ENCODE measurements around the gene TMPRSS13. TPM values are rescaled to one million over a fixed set of nuclear protein-coding genes. Genes with fewer than 3 reads are reported as not detected.
A peak's percentile ranks its signal among the peaks of the same experiment; 100 is the strongest.

Gene TMPRSS13
- total and polyA plus RNA-seq, 9 of the 15 experiments (the other 6 are each of a cell fraction or from before 2014, with no cell fraction given), result 0.11 to 0.29 (median 0.15) TPM

DNA sequence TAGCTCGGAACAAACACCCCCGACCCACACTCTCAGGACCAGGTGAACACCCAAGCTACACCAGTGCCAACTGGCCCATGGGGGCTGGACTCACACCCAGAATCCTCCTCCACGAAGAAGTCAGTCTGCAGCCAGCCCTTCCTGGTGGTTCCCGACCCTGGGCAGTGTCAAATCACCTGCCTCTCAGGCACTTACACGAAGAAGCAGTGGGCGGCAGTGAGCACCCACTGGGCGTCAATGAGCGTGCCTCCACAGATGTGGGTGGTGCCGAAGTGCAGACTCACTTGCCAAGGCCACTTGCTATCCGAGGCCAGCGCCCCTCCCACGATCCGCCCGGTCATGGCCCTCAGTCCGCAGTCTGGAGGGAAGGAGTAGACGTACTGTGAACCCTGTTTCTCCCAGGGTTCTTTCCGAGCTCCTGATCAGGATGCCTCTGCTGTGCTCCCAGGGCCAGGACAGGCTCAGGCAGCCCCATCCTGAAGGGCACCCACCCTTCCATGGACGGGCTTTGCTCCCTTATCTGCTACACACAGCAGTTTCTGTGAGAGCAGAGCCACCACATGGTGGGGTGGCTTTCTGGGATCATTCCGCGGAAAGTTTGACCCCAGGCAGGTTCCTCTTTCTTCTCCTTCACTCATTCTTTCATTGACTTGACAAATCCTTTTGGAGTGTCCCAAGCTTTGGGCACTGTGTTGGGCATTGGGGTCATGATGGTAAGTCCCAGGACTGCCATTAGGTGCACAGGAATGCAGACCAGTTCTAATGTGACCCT, 19.4 kb downstream of the TMPRSS13 start (continued):
- TF ChIP-seq ZNF785 (CRISPR knock-in tag; IDR thresholded peaks at IDR 0.05) (no peak), ETV5 (CRISPR knock-in tag; IDR thresholded peaks at IDR 0.05; ENCODE audit: low read depth) (no peak; the same call in 1 of the 2 replicates), RBFOX2 (IDR thresholded peaks at IDR 0.05; ENCODE audit: low read depth, low read length) (peak; percentile 42), CBFA2T3 (IDR thresholded peaks at IDR 0.05) (peak; percentile 85), MTA2 (IDR thresholded peaks at IDR 0.05; ENCODE audit: low read depth) (peak; percentile 79), CREM (IDR thresholded peaks at IDR 0.05; ENCODE audit: low read depth) (peak; percentile 37; the same call in 1 of the 2 replicates), HDAC8 (tag; IDR thresholded peaks at IDR 0.05) (no peak), CBFA2T2 (conservative IDR thresholded peaks at IDR 0.05) (peak; percentile 66), ZNF23 (CRISPR knock-in tag; IDR thresholded peaks at IDR 0.05) (no peak), CBX3 (IDR thresholded peaks at IDR 0.05; ENCODE audit: borderline replicate concordance in 1 of 2, low read length in 2 of 2) (0 out of 3 replicates have a peak, but pooled peaks of 1 of the 2 experiments have one; percentile 70), TBP (optimal IDR thresholded peaks at IDR 0.05; ENCODE audit: low read depth, low read length) (peak; percentile 17), HDAC1 (IDR thresholded peaks at IDR 0.05) (peak in 1 of 2 experiments; percentile 39; a peak in 2 of 4 replicates), MXI1 (IDR thresholded peaks at IDR 0.05; ENCODE audit: low read depth, low read length) (0 out of 2 replicates have a peak, but pooled peaks have one; percentile 37), RHOXF2B (CRISPR knock-in tag; conservative IDR thresholded peaks at IDR 0.05) (0 out of 2 replicates have a peak, but pooled peaks have one; percentile 44), EGR1 (conservative IDR thresholded peaks at IDR 0.05) (peak; percentile 85), EP300 (IDR thresholded peaks at IDR 0.05; ENCODE audit: low read length) (peak; percentile 70)
- TF ChIP-seq, protein P1, sequence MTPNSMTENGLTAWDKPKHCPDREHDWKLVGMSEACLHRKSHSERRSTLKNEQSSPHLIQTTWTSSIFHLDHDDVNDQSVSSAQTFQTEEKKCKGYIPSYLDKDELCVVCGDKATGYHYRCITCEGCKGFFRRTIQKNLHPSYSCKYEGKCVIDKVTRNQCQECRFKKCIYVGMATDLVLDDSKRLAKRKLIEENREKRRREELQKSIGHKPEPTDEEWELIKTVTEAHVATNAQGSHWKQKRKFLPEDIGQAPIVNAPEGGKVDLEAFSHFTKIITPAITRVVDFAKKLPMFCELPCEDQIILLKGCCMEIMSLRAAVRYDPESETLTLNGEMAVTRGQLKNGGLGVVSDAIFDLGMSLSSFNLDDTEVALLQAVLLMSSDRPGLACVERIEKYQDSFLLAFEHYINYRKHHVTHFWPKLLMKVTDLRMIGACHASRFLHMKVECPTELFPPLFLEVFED (CRISPR knock-in tag; conservative IDR thresholded peaks at IDR 0.05), result no peak
- TF ChIP-seq, protein P2, sequence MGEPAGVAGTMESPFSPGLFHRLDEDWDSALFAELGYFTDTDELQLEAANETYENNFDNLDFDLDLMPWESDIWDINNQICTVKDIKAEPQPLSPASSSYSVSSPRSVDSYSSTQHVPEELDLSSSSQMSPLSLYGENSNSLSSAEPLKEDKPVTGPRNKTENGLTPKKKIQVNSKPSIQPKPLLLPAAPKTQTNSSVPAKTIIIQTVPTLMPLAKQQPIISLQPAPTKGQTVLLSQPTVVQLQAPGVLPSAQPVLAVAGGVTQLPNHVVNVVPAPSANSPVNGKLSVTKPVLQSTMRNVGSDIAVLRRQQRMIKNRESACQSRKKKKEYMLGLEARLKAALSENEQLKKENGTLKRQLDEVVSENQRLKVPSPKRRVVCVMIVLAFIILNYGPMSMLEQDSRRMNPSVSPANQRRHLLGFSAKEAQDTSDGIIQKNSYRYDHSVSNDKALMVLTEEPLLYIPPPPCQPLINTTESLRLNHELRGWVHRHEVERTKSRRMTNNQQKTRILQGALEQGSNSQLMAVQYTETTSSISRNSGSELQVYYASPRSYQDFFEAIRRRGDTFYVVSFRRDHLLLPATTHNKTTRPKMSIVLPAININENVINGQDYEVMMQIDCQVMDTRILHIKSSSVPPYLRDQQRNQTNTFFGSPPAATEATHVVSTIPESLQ (CRISPR knock-in tag; IDR thresholded peaks at IDR 0.05), result 0 out of 2 replicates have a peak, but pooled peaks have one; percentile 39
- TF ChIP-seq, protein P3, sequence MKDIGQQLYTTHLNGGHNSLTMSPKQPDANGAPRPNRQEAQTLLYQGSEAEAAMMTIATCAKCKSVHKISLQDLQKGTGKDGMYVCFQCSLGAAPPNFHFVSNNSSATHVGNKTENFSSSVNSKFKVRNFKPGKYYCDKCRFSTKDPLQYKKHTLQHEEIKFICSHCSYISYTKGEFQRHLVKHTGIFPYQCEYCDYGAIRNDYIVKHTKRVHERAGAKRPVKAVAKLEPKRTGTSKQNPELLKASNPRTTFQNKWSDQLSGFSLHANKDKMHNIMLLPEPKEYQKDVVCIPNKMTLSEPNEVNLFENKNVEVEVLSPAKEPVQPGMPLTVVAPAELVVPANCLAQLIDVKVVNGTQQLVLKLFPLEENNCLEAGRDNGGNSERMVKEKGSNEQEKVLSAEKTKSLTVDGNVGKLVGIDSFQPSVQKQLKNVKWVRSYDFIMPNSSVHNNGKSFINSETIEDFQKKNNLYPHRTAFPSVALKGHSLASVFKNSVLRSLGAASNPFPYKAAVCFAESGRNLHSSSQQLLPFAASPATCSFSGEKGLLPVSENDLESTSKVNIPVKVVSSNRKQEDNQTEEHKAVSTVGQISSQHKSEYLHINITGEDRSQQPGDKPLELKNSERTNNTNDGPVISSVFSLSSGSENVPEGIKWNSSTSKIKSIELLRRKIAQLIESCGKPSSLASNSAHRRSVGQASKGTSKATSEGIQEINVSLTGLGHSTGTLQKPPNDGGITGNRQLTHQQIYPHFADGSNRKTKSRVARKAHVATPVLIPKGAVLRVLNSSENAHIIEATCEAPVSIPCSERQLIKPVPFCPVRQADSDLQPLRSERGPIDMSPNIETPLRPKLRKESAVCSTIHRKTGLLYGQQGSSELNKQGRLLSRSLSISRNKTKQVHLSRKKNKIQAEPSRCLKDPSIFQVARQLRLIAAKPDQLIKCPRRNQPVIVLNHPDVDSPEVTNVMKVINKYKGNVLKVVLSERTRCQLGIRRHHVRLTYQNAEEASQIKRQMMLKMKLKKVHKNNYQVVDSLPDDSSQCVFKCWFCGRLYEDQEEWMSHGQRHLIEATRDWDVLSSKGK (CRISPR knock-in tag; IDR thresholded peaks at IDR 0.05), result no peak
- TF ChIP-seq, protein P4, sequence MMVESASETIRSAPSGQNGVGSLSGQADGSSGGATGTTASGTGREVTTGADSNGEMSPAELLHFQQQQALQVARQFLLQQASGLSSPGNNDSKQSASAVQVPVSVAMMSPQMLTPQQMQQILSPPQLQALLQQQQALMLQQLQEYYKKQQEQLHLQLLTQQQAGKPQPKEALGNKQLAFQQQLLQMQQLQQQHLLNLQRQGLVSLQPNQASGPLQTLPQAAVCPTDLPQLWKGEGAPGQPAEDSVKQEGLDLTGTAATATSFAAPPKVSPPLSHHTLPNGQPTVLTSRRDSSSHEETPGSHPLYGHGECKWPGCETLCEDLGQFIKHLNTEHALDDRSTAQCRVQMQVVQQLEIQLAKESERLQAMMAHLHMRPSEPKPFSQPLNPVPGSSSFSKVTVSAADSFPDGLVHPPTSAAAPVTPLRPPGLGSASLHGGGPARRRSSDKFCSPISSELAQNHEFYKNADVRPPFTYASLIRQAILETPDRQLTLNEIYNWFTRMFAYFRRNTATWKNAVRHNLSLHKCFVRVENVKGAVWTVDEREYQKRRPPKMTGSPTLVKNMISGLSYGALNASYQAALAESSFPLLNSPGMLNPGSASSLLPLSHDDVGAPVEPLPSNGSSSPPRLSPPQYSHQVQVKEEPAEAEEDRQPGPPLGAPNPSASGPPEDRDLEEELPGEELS (CRISPR knock-in tag; IDR thresholded peaks at IDR 0.05; ENCODE audit: borderline replicate concordance), result 0 out of 2 replicates have a peak, but pooled peaks have one; percentile 13

Data from K562 (cell line).